ENCODE results near the gene CHSY3. TPM values are rescaled to one million over a fixed set of nuclear protein-coding genes. Genes with fewer than 3 reads are reported as not detected.

The CHSY3 gene
- total and polyA plus RNA-seq, 2 donors (not counting 1 experiment from before 2014, with no cell fraction given), result 0.51 to 0.99 TPM

- Histone ChIP-seq H3K4me3 (replicated peaks in 1 of 4; ENCODE audit: control extremely low read depth in 1 of 4, insufficient read depth in 1 of 4, low read depth in 3 of 4, low read length in 4 of 4) (no peak overlapping the region), H3K79me2 (ENCODE audit: control insufficient read depth, insufficient read depth, low read length) (no peaks in the 10 kb centered on the region), H3K27me3 (ENCODE audit: control insufficient read depth, insufficient read depth, low read length) (no peaks in the 10 kb centered on the region), H3K4me2 (ENCODE audit: extremely low read depth, insufficient read depth, low read length) (no peak overlapping the region), H3K9me3 (ENCODE audit: control insufficient read depth, insufficient read depth, low read depth, low read length) (no peaks in the 10 kb centered on the region), H3K9ac (ENCODE audit: insufficient read depth, low read length) (no peak overlapping the region), H3K27ac (ENCODE audit: insufficient read depth, low read length) (no peak overlapping the region), H3K4me1 (ENCODE audit: control insufficient read depth, extremely low read depth, insufficient read depth, low read length) (no peaks in the 10 kb centered on the region), H3K36me3 (ENCODE audit: control insufficient read depth, insufficient read depth, low read length) (no peaks in the 10 kb centered on the region), H4K20me1 (ENCODE audit: control insufficient read depth, extremely low read depth, insufficient read depth, low read length) (no peaks in the 10 kb centered on the region), H2AFZ (ENCODE audit: low read length) (no peak overlapping the region)
- TF ChIP-seq EZH2 (IDR thresholded peaks at IDR 0.05; ENCODE audit: low read length, missing control alignments) (no peak), CTCF (conservative IDR thresholded peaks at IDR 0.05 in 1 of 2, IDR thresholded peaks at IDR 0.05 in 1 of 2; ENCODE audit: low read depth in 1 of 2, low read length in 2 of 2) (no peak)
- DNase-seq (ENCODE audit: low read depth in 2 of 2), result peak; percentile 19 to 23
Observed at GRCh38 chr5:130136300-130136699, 232.0 kb downstream of the CHSY3 start.

- DNase-seq (ENCODE audit: low read depth in 2 of 2), result no peak
- Histone ChIP-seq H4K20me1 (ENCODE audit: control insufficient read depth, extremely low read depth, insufficient read depth, low read length) (no peaks in the 10 kb centered on the region), H3K27me3 (ENCODE audit: control insufficient read depth, insufficient read depth, low read length) (no peaks in the 10 kb centered on the region), H2AFZ (ENCODE audit: low read length) (no peak overlapping the region), H3K9me3 (ENCODE audit: control insufficient read depth, insufficient read depth, low read depth, low read length) (no peaks in the 10 kb centered on the region), H3K4me3 (replicated peaks in 1 of 4; ENCODE audit: control extremely low read depth in 1 of 4, insufficient read depth in 1 of 4, low read depth in 3 of 4, low read length in 4 of 4) (no peak overlapping the region), H3K27ac (ENCODE audit: insufficient read depth, low read length) (no peak overlapping the region), H3K36me3 (ENCODE audit: control insufficient read depth, insufficient read depth, low read length) (no peaks in the 10 kb centered on the region), H3K4me1 (ENCODE audit: control insufficient read depth, extremely low read depth, insufficient read depth, low read length) (no peaks in the 10 kb centered on the region), H3K9ac (ENCODE audit: insufficient read depth, low read length) (no peak overlapping the region), H3K4me2 (ENCODE audit: extremely low read depth, insufficient read depth, low read length) (no peak overlapping the region), H3K79me2 (ENCODE audit: control insufficient read depth, insufficient read depth, low read length) (no peaks in the 10 kb centered on the region)
- no peak for TF ChIP-seq EZH2 (IDR thresholded peaks at IDR 0.05; ENCODE audit: low read length, missing control alignments)
- TF ChIP-seq CTCF (conservative IDR thresholded peaks at IDR 0.05 in 1 of 2, IDR thresholded peaks at IDR 0.05 in 1 of 2; ENCODE audit: low read depth in 1 of 2, low read length in 2 of 2), result no peak
Observed at GRCh38 chr5:130137681-130138080, 233.4 kb downstream of the CHSY3 start.

GRCh38 chr5:130138406-130139045, 234.3 kb downstream of the CHSY3 start:
- H2AFZ ChIP-seq (ENCODE audit: low read length), result no peak overlapping the region
- no peak for TF ChIP-seq CTCF (conservative IDR thresholded peaks at IDR 0.05 in 1 of 2, IDR thresholded peaks at IDR 0.05 in 1 of 2; ENCODE audit: low read depth in 1 of 2, low read length in 2 of 2)
- TF ChIP-seq EZH2 (IDR thresholded peaks at IDR 0.05; ENCODE audit: low read length, missing control alignments), result no peak
- DNase-seq (ENCODE audit: low read depth in 2 of 2), result peak; percentile 15 to 46
- H3K4me3 ChIP-seq (replicated peaks in 1 of 4; ENCODE audit: control extremely low read depth in 1 of 4, insufficient read depth in 1 of 4, low read depth in 3 of 4, low read length in 4 of 4), result no peak overlapping the region
- H3K4me1 ChIP-seq (ENCODE audit: control insufficient read depth, extremely low read depth, insufficient read depth, low read length), result no peaks in the 10 kb centered on the region
- no peaks in the 10 kb centered on the region for H3K9me3 ChIP-seq (ENCODE audit: control insufficient read depth, insufficient read depth, low read depth, low read length)
- H3K4me2 ChIP-seq (ENCODE audit: extremely low read depth, insufficient read depth, low read length), result no peak overlapping the region
- H3K36me3 ChIP-seq (ENCODE audit: control insufficient read depth, insufficient read depth, low read length), result no peaks in the 10 kb centered on the region
- H3K27ac ChIP-seq (ENCODE audit: insufficient read depth, low read length), result no peak overlapping the region
- no peaks in the 10 kb centered on the region for H3K27me3 ChIP-seq (ENCODE audit: control insufficient read depth, insufficient read depth, low read length)
- no peak overlapping the region for H3K9ac ChIP-seq (ENCODE audit: insufficient read depth, low read length)
- no peaks in the 10 kb centered on the region for H3K79me2 ChIP-seq (ENCODE audit: control insufficient read depth, insufficient read depth, low read length)
- H4K20me1 ChIP-seq (ENCODE audit: control insufficient read depth, extremely low read depth, insufficient read depth, low read length), result no peaks in the 10 kb centered on the region

Data from fibroblast of lung (primary cell).